ENCODE results near the gene RIMOC1.

DNA sequence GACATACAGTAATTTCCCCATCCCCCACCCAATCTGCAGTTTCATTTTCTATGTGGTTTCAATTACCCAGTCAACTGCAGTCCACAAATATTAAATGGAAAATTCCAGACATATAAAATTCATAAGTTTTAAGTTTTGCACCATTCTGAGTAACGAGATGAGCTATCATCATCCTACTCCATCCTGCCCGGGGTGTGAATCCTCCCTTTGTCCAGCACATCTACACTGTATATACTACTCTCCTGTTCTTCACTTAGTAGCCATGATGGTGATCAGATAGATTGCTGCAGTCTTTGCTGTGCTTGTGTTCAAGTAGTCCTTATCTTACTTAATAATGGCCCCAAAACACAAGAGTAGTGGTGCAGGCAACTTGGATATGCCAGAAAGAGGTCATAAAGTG, 45.3 kb upstream of the RIMOC1 start:
- TF ChIP-seq GABPA (IDR thresholded peaks at IDR 0.05; ENCODE audit: borderline replicate concordance, insufficient read depth, low read length): no peak
- TF ChIP-seq, protein P1, sequence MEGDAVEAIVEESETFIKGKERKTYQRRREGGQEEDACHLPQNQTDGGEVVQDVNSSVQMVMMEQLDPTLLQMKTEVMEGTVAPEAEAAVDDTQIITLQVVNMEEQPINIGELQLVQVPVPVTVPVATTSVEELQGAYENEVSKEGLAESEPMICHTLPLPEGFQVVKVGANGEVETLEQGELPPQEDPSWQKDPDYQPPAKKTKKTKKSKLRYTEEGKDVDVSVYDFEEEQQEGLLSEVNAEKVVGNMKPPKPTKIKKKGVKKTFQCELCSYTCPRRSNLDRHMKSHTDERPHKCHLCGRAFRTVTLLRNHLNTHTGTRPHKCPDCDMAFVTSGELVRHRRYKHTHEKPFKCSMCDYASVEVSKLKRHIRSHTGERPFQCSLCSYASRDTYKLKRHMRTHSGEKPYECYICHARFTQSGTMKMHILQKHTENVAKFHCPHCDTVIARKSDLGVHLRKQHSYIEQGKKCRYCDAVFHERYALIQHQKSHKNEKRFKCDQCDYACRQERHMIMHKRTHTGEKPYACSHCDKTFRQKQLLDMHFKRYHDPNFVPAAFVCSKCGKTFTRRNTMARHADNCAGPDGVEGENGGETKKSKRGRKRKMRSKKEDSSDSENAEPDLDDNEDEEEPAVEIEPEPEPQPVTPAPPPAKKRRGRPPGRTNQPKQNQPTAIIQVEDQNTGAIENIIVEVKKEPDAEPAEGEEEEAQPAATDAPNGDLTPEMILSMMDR (IDR thresholded peaks at IDR 0.05; ENCODE audit: control extremely low read depth in 1 of 3, insufficient read depth in 1 of 3, low read depth in 1 of 3, low read length in 3 of 3): no peak
- no peak for TF ChIP-seq TAF1 (IDR thresholded peaks at IDR 0.05; ENCODE audit: low read depth, low read length)
- no peak for TF ChIP-seq SRF (IDR thresholded peaks at IDR 0.05; ENCODE audit: low read depth, low read length)
- TF ChIP-seq POLR2AphosphoS5 (IDR thresholded peaks at IDR 0.05; ENCODE audit: low read depth, low read length): no peak
- TF ChIP-seq CEBPB (IDR thresholded peaks at IDR 0.05; ENCODE audit: low read depth, low read length): no peak
- TF ChIP-seq POLR2A (IDR thresholded peaks at IDR 0.05; ENCODE audit: control extremely low read depth in 1 of 2, low read depth in 2 of 2, low read length in 2 of 2): no peak
- no peak for TF ChIP-seq SUZ12 (IDR thresholded peaks at IDR 0.05; ENCODE audit: low read length)
- no peak for TF ChIP-seq KDM1A (IDR thresholded peaks at IDR 0.05; ENCODE audit: borderline replicate concordance, low read length)
- no peak for TF ChIP-seq EZH2 (IDR thresholded peaks at IDR 0.05; ENCODE audit: low read depth, low read length, severe bottlenecking)
- no peak for TF ChIP-seq RFX5 (IDR thresholded peaks at IDR 0.05; ENCODE audit: borderline replicate concordance, low read depth, low read length)
- no peak for TF ChIP-seq SAP30 (IDR thresholded peaks at IDR 0.05; ENCODE audit: insufficient read depth, insufficient replicate concordance, low read length)

Measured in H1 (cell line).